ENCODE measurements around the gene CTSD.
"Not testable (repeated sequence)": the region's sequence is repeated elsewhere in the genome, so short reads cannot be mapped to it uniquely, and the experiment has no call there.

The CTSD gene

DNA sequence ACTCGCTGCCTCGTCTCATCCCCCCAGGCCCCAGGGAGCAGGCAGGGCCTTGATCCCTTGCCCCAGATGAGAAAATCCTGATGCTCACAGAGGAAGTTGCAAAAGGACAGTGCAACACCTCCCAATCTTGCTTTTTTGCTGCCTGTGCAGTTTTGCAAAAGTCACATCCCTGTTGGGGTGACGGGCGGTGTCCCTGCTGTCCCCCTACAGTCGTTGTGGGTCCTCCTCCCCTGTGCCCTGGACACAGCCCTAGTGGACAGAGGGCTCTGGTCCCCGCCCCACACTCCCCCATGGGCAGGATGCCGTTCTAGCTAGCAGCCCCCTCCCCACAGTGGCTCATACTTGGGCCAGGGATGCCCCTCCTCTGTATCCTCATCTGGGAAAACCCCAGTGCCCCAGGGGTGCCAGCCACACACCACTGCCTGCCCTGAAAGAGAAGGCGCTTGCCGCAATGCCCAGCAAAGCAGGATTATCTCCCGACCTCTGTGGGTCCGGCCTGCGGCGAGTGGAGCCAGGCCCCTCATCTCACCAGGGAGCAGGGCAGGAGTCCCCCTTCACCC is 18.4 kb upstream of the CTSD start:
- no peak for DNase-seq

DNA sequence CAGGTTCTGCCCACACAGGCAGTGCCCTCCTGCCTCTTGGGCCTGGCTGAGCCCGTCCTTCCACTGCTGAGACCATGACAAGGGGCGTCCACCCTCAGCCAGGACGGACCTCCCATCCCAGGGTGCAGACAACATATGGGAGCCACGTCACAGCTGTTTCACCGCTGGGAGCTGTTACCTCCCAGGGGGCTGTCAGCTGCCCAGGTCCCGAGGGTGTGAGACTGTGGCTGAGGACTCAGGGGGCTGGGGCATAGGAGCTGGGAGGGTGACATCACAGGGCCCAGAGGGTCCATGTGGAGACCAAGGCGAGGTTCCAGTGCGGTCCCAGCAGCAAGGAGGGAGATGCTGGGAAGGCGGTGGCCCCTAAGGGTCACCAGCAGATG is 17.9 kb upstream of the CTSD start:
- no peak for DNase-seq

DNA sequence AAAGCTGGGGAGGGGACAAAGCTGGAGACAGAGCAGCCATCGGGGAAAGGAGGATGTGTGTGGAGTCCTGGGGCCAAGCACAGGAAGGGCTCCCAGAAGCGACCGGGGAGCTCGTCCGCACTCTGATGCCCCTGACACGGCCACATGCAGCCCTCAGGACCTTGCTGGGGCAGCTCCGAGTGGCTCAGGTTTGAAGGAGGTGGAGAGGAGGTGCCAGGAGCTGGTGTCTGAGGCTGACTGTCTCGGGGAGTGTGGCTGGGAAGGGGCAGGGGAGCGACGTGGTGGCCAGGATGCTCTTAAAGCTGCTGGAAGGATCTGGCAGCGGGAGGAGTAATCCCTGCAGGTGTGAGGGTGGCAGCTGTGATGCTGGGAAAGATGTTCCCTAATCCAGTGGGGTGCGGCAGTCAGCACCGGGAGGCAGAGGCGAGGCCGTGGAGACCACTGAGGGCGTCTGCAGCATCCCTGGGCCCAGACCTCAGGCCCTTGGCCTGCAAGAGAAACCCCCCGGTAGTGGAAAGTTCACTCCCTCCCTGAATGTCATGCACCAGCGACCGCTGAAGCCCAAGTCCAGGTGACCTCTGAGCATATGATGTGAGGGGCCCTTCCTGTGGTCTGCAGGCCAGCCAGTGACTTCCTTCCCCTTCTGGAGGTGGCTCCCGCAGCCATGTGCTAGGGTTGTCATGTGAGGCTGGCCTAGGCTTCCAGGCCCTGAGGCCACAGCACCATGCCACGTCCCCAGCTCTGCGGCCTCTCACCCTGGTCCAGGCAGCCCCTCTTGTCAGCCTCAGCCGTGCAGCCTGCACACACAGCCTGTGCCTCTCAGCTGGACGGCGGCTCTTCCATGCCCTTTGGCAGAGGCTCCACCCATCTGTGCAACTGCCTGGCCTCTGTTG is 17.2 kb upstream of the CTSD start:
- DNase-seq = no peak

DNA sequence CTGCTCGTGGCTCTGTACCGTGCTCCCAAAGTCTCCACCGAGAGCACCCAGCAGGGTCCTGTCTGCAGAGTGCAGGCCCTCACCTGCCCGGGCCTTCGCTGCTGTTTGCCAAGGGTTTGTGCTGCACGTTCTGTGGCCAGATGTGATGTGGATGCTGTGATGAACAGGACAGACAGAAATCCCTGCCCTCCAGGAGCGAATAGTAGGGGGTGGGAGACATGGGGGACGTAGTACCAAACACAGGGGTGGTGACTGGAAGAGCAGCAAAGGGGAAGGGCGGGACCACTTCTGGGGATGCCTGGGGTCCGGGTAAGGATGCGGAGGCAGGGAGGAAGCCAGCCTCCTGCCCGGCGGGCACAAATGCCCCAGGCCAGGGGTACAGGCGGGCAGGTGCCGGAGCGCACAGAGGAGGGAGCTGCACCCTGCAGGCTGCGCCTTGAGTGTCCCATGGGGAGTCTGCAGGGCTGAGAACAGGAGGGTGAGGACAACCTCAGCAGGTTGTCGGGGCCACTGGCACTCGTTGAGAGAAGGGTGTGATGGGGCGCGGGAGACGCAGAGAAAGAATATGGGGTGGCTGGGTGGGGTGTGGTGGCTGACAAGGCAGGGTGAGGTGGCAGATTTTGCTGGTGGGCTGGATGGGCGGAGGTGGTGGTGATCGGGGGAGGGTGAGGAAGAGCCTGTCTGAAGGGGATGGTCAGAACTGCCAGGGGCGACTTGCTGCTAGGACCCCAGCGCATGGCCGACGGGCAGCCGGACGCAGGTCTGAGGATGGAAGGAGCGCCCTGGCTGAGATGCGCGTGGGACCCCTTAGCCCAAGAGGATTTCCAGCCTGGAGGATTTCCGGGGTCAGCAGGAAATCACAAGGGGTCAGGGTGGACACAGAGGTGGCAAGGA is 16.3 kb upstream of the CTSD start:
- no peak for DNase-seq

DNA sequence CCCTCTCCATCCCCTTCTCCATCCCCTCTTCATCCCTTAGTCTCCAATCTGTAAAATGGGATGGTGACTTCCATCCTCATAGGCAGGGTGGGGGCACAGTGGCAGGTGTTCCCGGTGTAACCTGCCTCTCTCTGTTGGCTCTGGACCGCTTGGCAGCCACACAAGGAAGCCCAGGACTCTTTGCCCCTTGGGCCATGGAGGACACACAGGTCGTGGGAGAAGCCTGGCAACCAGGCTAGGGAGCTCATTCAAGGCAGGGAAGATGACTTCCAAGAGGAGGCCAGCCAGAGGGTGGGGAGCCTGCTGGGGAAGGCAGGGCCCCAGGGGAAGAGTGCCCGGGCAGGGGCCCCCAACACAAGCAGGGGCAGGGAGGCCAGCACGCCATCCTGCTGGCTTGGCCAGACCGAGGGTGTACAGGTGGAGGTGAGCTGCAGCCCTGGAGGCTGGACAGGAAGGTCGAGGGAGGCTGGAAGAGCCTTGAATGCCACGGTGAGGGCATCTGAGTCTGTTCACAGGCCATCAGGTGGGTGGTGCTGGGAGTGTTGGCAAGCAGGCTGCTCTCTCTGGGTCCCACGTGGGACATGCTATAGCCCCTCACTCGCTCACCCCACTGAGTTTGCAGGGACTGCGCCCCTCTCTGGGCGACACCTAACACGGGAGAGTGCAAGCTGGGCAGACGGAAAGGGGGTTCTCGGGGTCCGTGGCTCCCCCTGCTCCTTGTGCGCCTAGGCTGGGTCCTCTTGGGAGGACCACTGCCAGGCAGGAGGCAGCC is 15.5 kb upstream of the CTSD start:
- DNase-seq = no peak

DNA sequence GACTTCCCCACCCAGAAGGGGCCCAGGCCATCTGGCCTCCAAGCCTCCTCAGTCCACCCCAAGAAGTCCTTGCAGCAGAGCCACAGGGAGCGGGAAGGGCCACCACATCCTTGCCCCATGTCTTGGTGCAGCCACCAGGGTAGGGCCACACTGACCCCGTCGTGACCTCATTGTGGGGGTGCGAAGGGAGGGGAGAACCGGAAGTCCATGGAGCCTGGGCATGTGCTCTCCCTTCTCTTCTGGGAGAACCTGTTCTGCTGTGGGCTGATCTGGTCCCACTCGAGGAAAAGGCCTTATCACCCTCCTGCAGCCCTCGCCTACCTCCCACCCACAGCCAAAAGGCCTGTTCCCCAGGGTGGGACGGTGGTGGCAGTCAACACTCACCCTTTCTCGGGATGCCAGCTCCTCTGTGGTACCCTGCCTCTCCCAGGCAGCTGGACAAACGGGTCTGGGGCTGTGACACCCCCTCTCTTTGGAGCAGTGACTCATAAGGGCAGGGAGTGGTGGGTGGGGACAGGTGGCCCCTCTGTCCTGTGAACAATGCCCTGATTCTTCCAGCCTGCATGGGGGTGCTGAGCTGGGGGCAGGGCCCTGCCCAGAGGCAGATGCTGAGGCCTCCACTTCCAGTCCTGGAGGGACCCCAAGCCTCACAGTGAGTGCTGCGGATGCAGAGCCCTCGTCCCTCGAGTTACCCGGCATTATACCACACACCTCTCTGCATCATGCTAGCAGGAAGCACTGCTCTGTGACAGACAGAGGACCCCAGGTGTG is 14.6 kb upstream of the CTSD start:
- no peak for DNase-seq

DNA sequence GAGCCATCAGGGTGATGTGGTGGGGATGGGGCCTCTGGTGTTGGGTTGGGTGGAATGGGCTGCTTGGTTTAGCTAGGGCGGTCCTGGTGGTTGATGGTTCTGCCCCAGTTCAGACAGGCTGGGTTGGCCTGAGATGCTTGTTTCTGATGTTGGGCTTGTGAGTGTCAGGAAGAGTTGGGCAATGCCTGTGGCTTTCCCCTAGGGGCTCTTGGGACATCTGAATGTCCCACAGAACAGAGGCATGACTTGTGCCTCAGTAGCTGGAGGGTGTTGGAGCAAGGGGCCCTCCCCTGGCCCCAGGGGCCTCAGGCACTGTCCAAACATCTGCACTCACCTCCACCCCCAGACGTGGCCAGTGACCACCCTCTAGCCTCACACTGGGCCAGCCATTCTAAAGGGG is 14.0 kb upstream of the CTSD start:
- no peak for DNase-seq

DNA sequence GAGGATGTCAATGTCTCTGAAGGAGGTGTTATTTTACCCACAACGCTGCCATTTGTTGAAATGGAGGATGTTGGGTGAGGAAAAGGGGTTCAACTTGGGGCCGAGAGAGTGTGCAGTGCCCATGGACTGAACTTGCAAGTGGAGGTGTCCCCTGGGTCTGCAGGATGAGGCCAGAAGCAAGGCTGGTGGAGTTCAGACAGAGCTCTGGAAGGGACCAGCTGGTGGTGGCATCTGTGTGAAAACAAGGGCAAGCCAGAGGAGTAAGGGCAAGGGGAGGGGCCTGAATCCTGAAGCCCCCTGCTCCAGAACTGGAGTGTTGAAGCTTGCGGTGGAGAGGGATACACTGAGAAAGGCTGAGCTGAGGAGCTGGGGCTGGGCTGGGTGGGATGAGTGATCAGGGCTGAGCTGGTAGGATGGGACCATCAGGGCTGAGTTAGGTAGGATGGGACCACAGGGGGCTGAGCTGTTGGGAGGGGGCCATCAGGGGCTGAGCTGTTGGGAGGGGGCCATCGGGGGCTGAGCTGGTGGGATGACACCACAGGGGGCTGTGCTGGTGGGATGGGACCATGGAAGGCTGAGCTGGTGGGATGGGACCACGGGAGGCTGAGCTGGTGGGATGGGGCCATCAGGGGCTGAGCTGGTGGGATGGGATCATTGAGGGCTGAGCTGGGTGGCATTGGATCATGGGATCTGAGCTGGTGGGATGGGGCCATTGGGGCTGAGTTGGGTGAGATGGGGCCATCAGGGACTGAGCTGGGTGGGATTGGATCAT is 13.4 kb upstream of the CTSD start:
- DNase-seq = no peak

DNA sequence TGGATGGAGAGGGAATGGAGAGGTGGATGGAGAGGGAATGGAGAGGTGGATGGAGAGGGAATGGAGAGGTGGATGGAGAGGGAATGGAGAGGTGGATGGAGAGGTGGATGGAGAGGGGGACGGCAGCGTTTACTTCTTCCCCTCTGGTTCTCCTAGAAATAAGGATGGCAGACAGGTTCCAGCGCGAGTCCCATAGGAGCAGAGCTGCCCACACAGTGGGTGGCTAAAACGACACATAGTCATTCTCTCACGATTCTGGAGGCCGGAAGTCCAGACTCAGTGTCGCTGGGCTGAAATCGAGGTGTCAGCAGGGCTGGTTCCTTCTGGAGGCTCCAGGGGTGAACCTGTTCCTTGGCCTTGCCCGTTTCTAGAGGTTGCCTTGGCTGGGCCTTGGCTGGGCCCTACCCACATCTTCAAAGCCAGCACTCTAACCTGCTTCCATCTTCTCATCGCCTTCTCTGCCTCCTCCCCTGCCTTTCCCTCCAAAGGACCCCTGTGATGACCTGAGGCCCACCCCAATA is 12.7 kb upstream of the CTSD start:
- no peak for DNase-seq

DNA sequence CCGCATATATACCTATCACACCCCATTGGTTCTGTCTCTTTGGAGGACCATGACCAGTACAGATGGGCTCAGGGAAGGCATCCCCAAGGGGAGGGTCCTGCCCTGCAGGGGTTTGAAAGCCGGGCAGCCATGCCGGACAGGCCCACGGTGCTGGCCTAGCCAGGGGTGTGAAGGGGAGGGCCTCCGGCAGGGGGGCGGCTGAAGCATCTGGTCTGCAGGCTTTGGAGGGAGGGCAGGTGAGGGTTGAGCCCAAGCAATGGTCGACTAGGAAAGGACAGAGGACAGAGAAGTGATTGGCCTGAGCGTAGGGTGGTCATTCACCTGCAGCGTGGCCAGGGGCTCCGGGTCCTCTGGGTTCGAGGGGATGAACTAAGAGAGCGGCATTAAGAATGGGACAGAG is 11.2 kb upstream of the CTSD start:
- no peak for DNase-seq

DNA sequence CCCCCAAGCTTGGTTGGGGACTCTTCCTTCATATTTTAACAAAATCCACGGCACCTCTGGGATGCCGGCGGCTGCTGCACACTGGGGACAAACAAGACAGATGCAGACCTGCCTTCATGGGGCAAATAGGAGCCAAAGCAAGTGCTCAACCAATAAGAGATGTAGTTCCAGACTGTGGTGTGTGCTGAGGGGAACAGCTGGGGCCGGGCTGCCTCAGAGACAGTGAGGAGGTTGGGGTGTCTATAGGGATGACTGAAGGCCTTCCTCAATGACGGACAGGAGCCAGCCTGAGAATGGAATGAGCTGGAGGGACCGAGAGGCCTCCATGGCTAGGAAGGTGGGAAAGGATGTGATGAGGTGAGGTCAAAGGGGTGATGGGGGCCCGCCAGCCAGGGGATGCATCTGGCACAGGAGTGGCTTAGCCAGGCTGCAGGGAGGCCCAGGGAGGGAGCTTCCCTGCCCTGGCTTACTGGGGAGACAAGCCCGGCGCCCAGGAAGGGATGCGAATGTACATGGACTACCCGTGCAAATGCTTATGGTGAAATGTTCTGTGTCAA is 10.3 kb upstream of the CTSD start:
- no peak for DNase-seq

DNA sequence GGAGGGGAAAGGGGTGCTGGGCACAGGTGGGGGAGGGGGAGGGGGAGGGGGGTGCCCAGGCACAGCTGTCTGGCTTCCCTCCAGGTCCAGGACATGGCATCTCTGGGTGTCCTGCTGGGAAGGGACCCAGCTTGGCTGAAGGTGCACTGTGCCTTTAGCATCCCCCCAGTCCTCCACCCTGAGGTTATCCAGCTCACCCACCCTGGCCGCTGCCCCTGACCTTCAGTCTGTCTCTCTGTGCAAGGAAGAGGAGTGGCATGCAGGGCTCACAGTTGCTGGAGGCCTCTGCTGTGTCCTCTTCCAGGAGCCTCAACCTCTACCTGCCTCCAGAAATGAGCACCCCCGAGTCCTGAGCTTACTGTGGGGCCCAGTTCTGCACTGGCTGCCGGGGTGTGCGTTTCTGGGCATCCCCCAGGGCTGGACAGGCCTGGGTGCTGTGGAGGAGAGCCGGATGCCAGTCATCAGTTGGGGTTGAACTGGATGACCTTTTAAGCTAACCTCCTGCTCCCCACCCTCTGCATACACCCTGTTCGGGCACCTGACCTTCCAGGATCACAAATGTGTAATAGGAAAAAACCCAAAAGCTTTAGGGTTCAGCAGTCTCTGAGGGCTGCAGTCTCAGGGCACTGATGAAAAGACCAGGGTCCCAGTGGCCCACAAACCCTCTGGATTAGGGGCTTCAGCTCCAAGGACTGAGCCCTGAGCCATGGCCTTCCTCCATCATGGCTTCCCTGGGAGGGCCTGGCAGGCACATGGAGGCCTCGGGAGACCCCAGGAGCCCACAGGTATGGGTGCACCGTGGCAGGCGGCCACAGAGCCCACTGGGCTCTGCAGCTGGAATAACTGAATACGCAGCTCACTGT is 9.6 kb upstream of the CTSD start:
- DNase-seq = no peak

DNA sequence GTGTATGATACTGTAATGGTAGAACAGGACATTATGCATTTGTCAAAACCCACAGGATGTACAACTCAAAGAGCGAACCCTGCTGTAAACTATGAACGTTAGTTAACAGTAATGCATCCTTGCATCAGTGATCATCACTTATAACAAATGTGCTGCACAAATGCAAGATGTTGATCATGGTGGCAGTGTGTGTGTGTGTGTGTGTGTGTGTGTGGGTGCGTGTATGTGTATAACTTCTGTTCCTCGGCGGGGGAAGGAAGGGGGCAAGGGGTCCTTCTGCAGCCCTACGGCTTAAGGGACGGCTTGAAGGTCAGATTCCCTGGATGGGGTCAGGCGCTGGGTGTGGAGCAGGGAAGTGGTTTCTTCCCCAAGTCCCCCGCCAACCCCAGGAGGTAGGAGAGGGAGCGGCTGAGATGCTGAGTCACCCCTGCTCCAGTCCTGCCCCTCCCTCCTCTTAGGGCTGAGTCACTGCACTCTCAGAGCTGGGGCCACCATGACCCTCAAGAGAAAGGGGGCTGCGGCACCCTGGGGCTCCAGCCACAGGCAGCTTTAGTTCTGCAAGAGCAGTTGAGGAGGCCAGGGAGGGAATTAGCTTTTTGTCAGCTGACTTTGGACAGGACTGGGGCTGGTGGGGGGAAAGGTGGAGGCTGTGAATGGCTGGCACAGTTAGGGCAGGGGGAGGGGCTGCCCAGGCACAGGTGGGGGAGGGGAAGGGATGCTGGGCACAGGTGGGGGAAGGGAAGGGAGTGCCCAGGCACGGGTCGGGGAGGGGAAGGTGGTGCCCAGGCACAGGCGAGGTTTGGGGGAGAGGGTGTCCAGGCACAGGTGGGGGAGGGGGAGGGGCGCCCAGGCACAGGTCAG is 8.8 kb upstream of the CTSD start:
- no peak for DNase-seq

DNA sequence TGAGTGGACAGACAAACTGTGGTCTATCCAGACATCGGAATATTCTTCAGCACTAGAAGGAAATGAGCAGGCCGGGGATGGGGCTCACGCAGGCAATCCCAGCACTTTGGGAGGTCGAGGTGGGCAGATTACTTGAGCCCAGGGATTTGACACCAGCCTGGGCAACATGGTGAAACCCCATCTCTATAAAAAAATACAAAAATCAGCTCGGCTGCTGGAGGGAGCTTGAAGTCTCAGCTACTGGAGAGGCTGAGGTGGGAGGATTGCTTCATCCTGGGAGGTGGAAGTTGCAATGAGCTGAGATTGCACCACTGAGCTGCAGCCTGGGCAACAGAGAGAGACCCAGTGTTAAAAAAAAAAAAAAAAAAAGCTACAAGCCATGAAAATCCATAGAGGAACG is 8.0 kb upstream of the CTSD start:
- no peak for DNase-seq

DNA sequence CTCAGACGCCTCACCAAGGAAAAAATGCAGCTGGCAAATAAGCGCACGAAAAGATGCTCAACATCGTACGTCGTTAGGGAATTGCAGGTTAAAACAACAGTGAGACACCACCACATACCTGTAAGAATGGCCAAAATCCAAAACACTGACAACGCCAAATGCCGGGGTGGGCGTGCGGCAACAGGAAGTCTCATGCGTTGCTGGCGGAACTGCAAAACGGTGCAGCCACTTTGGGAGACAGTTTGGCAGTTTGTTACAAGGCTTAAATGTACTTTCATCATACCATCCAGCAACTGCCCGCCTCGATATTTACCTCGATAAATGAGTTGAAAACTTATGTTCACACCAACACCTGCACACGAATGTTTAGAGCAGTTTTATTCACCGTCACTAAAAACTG is 7.5 kb upstream of the CTSD start:
- no peak for DNase-seq

DNA sequence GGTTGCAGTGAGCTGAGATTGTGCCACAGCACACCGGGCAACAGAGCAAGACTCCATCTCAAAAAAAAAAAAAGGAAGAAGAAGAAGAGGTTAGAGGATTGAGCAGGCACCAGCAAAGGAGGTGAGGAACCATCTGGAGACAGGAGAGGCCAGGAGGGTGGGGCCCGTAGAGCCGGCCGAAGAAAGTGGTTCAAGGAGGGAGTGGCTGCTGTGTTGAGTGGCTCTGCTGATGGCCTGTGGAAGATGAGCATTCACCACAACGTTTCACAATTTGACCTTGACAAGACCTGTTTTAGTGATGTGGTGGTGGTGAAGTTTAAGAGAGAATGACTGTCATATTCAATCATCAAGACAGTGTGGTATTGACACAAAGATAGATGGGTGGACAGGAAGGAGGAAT is 6.8 kb upstream of the CTSD start:
- no peak for DNase-seq

DNA sequence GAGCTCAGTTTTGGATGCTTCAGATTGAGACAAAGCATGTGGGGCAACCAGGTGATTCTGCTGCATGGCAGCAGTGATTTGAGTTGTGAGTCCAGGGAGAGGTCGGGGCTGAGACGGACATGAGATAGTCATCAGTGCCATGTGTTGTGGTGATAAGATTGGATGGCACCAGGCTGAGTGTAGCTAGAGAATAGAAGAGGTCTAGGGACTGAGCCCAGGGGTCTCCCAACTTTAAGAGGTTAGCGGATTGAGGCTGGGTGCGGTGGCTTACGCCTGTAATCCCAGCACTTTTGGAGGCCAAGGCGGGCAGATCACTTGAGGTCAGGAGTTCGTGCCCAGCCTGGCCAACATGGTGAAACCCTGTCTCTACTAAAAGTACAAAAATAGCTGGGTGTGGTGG is 6.3 kb upstream of the CTSD start:
- no peak for DNase-seq

DNA sequence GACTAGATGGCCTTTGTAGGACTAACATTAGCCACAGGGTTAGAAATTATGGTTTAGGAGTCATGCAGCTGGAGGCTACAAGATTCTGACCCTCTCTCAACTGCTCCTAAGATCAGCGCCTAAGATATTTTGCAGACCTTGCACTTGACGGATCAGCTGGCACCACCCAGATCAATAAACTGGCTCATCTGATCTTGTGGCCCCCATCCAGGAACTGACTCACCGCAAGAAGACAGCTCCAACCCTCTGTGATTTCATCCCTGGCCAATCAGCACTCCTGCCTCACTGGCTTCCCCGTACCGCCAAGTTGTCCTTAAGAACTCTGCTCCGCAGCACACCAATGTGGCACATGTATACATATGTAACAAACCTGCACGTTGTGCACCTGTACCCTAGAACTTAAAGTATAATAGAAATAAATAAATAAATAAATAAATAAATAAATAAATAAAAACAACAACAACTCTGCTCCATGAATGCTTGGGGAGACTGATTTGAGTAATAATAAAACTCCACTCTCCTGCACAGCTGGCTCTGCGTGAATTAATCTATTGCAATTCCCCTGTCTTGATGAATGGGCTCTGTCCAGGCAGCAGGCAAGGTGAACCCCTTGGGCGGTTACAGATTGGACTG is 5.7 kb upstream of the CTSD start:
- DNase-seq = not testable (repeated sequence)
